PC-3 (cell line): ENCODE results near the gene PIGT.

Experiments used
- EZH2 ChIP-seq: fragments of 300-600 bp; sonication (generic); IDR thresholded peaks from one replicate; pipeline ENCODE4 v1.6.1; 2017; ENCODE audit warnings: antibody characterized with exemption, mild to moderate bottlenecking, low read length; ENCODE audit not compliant: unreplicated experiment
- EZH2phosphoT487 ChIP-seq: fragments of 300-600 bp; sonication (generic); IDR thresholded peaks from 2 replicates; pipeline ENCODE4 v1.6.1; 2018; ENCODE audit warnings: mild to moderate bottlenecking, antibody characterized with exemption, low read length, borderline replicate concordance
- TF ChIP-seq, protein P1 (sequence below): fragments of 300-600 bp; sonication (generic); conservative IDR thresholded peaks from 2 replicates; pipeline ENCODE4 v1.5.1; 2017; ENCODE audit warnings: antibody characterized with exemption, low read depth, mild to moderate bottlenecking, low read length

DNA sequence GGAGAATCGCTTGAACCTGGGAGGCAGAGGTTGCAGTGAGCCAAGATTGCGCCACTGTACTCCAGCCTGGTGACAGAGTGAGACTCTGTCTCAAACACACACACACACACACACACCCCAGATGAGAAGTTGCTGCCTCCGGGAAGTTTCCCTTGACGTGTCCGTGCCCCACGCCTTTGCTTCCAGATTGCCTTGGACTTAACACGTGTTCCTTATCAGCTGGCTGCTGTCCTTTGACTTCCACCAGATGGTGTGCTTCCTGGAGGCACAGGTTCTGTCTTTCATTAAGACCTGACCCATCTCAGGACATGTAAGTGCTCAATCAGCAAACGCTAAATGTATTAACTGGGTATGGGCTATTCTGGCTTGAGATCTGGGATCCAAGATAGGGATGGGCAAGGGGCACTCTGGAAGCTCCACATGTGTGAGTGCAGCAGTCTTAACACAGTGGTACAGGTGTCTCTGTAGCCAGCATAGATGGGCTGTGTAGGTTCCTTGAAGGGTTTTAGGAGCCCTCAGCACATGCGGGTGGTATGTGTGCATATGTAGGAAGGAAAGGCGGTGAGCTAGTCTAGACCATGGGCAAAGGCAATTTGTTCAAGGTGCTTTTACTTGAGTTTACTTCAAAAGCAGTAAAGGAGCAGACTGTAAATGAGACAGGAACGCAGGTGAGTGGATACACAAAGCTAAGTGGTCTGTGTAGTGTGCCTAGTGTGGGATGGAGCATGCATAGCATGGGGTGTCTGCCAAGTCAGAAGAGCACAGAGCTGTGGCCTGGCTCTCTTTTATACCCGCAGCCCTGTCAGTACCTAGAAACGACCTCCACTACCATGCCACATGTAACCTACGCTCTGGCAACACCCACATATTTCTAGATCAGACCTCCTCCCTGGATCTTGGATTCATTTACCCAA is 11.6 kb downstream of the PIGT start:
- TF ChIP-seq EZH2 (no peak), EZH2phosphoT487 (no peak)
- TF ChIP-seq, protein P1, sequence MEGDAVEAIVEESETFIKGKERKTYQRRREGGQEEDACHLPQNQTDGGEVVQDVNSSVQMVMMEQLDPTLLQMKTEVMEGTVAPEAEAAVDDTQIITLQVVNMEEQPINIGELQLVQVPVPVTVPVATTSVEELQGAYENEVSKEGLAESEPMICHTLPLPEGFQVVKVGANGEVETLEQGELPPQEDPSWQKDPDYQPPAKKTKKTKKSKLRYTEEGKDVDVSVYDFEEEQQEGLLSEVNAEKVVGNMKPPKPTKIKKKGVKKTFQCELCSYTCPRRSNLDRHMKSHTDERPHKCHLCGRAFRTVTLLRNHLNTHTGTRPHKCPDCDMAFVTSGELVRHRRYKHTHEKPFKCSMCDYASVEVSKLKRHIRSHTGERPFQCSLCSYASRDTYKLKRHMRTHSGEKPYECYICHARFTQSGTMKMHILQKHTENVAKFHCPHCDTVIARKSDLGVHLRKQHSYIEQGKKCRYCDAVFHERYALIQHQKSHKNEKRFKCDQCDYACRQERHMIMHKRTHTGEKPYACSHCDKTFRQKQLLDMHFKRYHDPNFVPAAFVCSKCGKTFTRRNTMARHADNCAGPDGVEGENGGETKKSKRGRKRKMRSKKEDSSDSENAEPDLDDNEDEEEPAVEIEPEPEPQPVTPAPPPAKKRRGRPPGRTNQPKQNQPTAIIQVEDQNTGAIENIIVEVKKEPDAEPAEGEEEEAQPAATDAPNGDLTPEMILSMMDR: no peak
